Muscle layer of duodenum (tissue), 2 donors: ENCODE measurements around the gene LRRIQ3.
"Not testable (repeated sequence)": the region's sequence is repeated elsewhere in the genome, so short reads cannot be mapped to it uniquely, and the experiment has no call there.

ENCODE experiments used
- H3K27ac ChIP-seq: one replicate; pipeline ENCODE4 v1.7.0; 2013; ENCODE audit warnings: mild to moderate bottlenecking, low read length
- H3K27me3 ChIP-seq: one replicate; pipeline ENCODE4 v1.7.0; 2013; ENCODE audit warnings: low read depth, mild to moderate bottlenecking, control low read depth, low read length
- H3K36me3 ChIP-seq, 2 donors: one replicate each; pipeline ENCODE4 v1.7.0; 2013; ENCODE audit warnings: low read length in 2 of 2, control low read depth in 1 of 2, mild to moderate bottlenecking in 1 of 2; ENCODE audit not compliant: insufficient read depth in 2 of 2, control insufficient read depth in 1 of 2
- H3K4me1 ChIP-seq, 2 donors: one replicate each; pipeline ENCODE4 v1.7.0; 2013; ENCODE audit warnings: low read length in 2 of 2, mild to moderate bottlenecking in 2 of 2, control low read depth in 1 of 2, moderate library complexity in 1 of 2; ENCODE audit not compliant: insufficient read depth in 2 of 2, control insufficient read depth in 1 of 2
- H3K4me3 ChIP-seq, 2 donors: one replicate each; pipeline ENCODE4 v1.7.0; 2013; ENCODE audit warnings: low read length in 2 of 2, low read depth in 1 of 2, mild to moderate bottlenecking in 1 of 2
- H3K9me3 ChIP-seq, 2 donors: one replicate each; pipeline ENCODE4 v1.7.0; 2013; ENCODE audit warnings: low read length in 2 of 2, control low read depth in 1 of 2, mild to moderate bottlenecking in 1 of 2; ENCODE audit not compliant: control insufficient read depth in 1 of 2
- donor health status: healthy.

Gene LRRIQ3

GRCh38 chr1:74199504-74199903, 1.5 kb upstream of the LRRIQ3 start:
- peaks cover 0 to 10% of the 10 kb centered on the region in 2 donors for H3K4me1 ChIP-seq
- no peak overlapping the region for H3K27ac ChIP-seq
- H3K4me3 ChIP-seq, result peak overlapping the region; percentile 79 to 98
- peaks cover 7 to 12% of the 10 kb centered on the region in 2 donors for H3K36me3 ChIP-seq
- no peaks in the 10 kb centered on the region for H3K9me3 ChIP-seq
- no peaks in the 10 kb centered on the region for H3K27me3 ChIP-seq

GRCh38 chr1:74197255-74197654, 721 bp downstream of the LRRIQ3 start:
- Histone ChIP-seq H3K27ac (peak overlapping the region; percentile 97), H3K27me3 (no peaks in the 10 kb centered on the region), H3K4me3 (peak overlapping the region; percentile 79 to 98), H3K4me1 (peaks cover 0 to 10% of the 10 kb centered on the region in 2 donors), H3K36me3 (peaks cover 7 to 9% of the 10 kb centered on the region in 2 donors), H3K9me3 (no peaks in the 10 kb centered on the region)

GRCh38 chr1:74195339-74195738, 2.6 kb downstream of the LRRIQ3 start:
- no peak overlapping the region for H3K4me3 ChIP-seq

GRCh38 chr1:74193908-74194307, 4.1 kb downstream of the LRRIQ3 start:
- Histone ChIP-seq H3K9me3 (no peaks in the 10 kb centered on the region), H3K27ac (no peak overlapping the region), H3K4me3 (no peak overlapping the region), H3K36me3 (no peaks in the 10 kb centered on the region), H3K27me3 (no peaks in the 10 kb centered on the region), H3K4me1 (peaks cover 0 to 2% of the 10 kb centered on the region in 2 donors)

More at GRCh38 chr1:74195339-74195738, 2.6 kb downstream of the LRRIQ3 start:
- H3K27ac ChIP-seq, result no peak overlapping the region
- H3K9me3 ChIP-seq, result no peaks in the 10 kb centered on the region
- H3K27me3 ChIP-seq, result no peaks in the 10 kb centered on the region
- peaks cover 0 to 10% of the 10 kb centered on the region in 2 donors for H3K4me1 ChIP-seq
- H3K36me3 ChIP-seq, result no peaks in the 10 kb centered on the region

- no peak overlapping the region for H3K27ac ChIP-seq
- no peak overlapping the region for H3K4me3 ChIP-seq
- no peaks in the 10 kb centered on the region for H3K36me3 ChIP-seq
- H3K9me3 ChIP-seq, result peaks cover 0 to under 1% of the 10 kb centered on the region in 2 donors
- H3K4me1 ChIP-seq, result no peaks in the 10 kb centered on the region
- no peaks in the 10 kb centered on the region for H3K27me3 ChIP-seq
Observed at GRCh38 chr1:74180490-74180889, 17.5 kb downstream of the LRRIQ3 start.

- H3K4me1 ChIP-seq, H3K36me3 ChIP-seq, H3K27ac ChIP-seq, H3K27me3 ChIP-seq: not testable (repeated sequence)
- Histone ChIP-seq H3K4me3 (peak overlapping the region in 1 of 2 donors; percentile 24), H3K9me3 (peaks cover 0 to 21% of the 10 kb centered on the region in 2 donors)
Observed at GRCh38 chr1:74174423-74174822, 23.6 kb downstream of the LRRIQ3 start.

- H3K9me3 ChIP-seq, result no peaks in the 10 kb centered on the region
- H3K27me3 ChIP-seq, result no peaks in the 10 kb centered on the region
- H3K36me3 ChIP-seq, result no peaks in the 10 kb centered on the region
- no peaks in the 10 kb centered on the region for H3K4me1 ChIP-seq
- H3K27ac ChIP-seq, result no peak overlapping the region
- no peak overlapping the region for H3K4me3 ChIP-seq
Observed at GRCh38 chr1:74162333-74162732, 35.6 kb downstream of the LRRIQ3 start.

- Histone ChIP-seq H3K4me3 (no peak overlapping the region), H3K9me3 (no peaks in the 10 kb centered on the region), H3K36me3 (no peaks in the 10 kb centered on the region), H3K27ac (no peak overlapping the region), H3K27me3 (no peaks in the 10 kb centered on the region), H3K4me1 (no peaks in the 10 kb centered on the region)
Observed at GRCh38 chr1:74161497-74161896, 36.5 kb downstream of the LRRIQ3 start.

- Histone ChIP-seq H3K27me3 (no peaks in the 10 kb centered on the region), H3K4me3 (no peak overlapping the region), H3K9me3 (no peaks in the 10 kb centered on the region), H3K4me1 (no peaks in the 10 kb centered on the region), H3K36me3 (no peaks in the 10 kb centered on the region), H3K27ac (no peak overlapping the region)
Observed at GRCh38 chr1:74160046-74160445, 37.9 kb downstream of the LRRIQ3 start.

- H3K4me3 ChIP-seq, result no peak overlapping the region
- no peaks in the 10 kb centered on the region for H3K4me1 ChIP-seq
- no peaks in the 10 kb centered on the region for H3K36me3 ChIP-seq
- H3K27ac ChIP-seq, result no peak overlapping the region
- no peaks in the 10 kb centered on the region for H3K27me3 ChIP-seq
- H3K9me3 ChIP-seq, result peaks cover 4 to 6% of the 10 kb centered on the region in 2 donors
Observed at GRCh38 chr1:74145086-74145485, 52.9 kb downstream of the LRRIQ3 start.

GRCh38 chr1:74117370-74117769, 80.6 kb downstream of the LRRIQ3 start:
- not testable (repeated sequence) for H3K9me3 ChIP-seq, H3K27ac ChIP-seq, H3K4me1 ChIP-seq, H3K36me3 ChIP-seq, H3K27me3 ChIP-seq, H3K4me3 ChIP-seq

GRCh38 chr1:74113333-74113732, 84.6 kb downstream of the LRRIQ3 start:
- H3K4me3 ChIP-seq, result no peak overlapping the region
- H3K4me1 ChIP-seq, result no peaks in the 10 kb centered on the region
- H3K27me3 ChIP-seq, result no peaks in the 10 kb centered on the region
- H3K9me3 ChIP-seq, result no peaks in the 10 kb centered on the region
- no peaks in the 10 kb centered on the region for H3K36me3 ChIP-seq
- no peak overlapping the region for H3K27ac ChIP-seq
